Fibroblast of villous mesenchyme (primary cell): ENCODE results near the gene PID1. TPM values are rescaled to one million over a fixed set of nuclear protein-coding genes. Genes with fewer than 3 reads are reported as not detected.
"Not testable (repeated sequence)": the region's sequence is repeated elsewhere in the genome, so short reads cannot be mapped to it uniquely, and the experiment has no call there.

Experiments used
- DNase-seq: peaks from one replicate; pipeline ENCODE4 v3.0.0-alpha.2; 2010; ENCODE audit warnings: low read depth
- H3K4me3 ChIP-seq: 2 replicates; pipeline ENCODE4 v1.5.1; 2011; ENCODE audit warnings: low read depth, mild to moderate bottlenecking, low read length
- CTCF ChIP-seq: IDR thresholded peaks from 2 replicates; pipeline ENCODE4 v1.5.1; 2012; ENCODE audit warnings: low read depth, mild to moderate bottlenecking, low read length; ENCODE audit not compliant: insufficient read depth
- total RNA-seq: library from RNA; depleted of rRNA; stranded (reverse); fragments of >200 nt; gene quantifications from 2 replicates; pipeline ENCODE4 v1.2.3, GENCODE V29; 2012

PID1 gene
- total RNA-seq, 1 donor: 12.1 TPM

GRCh38 chr2:229195346-229195947 lies 75.6 kb downstream of the PID1 start:
- DNase-seq: no peak
- TF ChIP-seq CTCF: no peak

GRCh38 chr2:229193281-229193680 lies 77.8 kb downstream of the PID1 start:
- no peak for TF ChIP-seq CTCF
- no peak for DNase-seq
- H3K4me3 ChIP-seq: no peak overlapping the region

More at GRCh38 chr2:229195346-229195947, 75.6 kb downstream of the PID1 start:
- no peak overlapping the region for H3K4me3 ChIP-seq

GRCh38 chr2:229191413-229191812 lies 79.7 kb downstream of the PID1 start:
- no peak for TF ChIP-seq CTCF
- DNase-seq: no peak
- no peak overlapping the region for H3K4me3 ChIP-seq

- not testable (repeated sequence) for DNase-seq, H3K4me3 ChIP-seq
Observed at GRCh38 chr2:229187123-229187522, 84.0 kb downstream of the PID1 start.

- no peak overlapping the region for H3K4me3 ChIP-seq
- no peak for TF ChIP-seq CTCF
- no peak for DNase-seq
Observed at GRCh38 chr2:229181641-229182040, 89.4 kb downstream of the PID1 start.

GRCh38 chr2:229180658-229181057 lies 90.4 kb downstream of the PID1 start:
- H3K4me3 ChIP-seq: no peak overlapping the region
- DNase-seq: no peak
- no peak for TF ChIP-seq CTCF

GRCh38 chr2:229179628-229180027 lies 91.5 kb downstream of the PID1 start:
- DNase-seq: peak; percentile 43
- H3K4me3 ChIP-seq: no peak overlapping the region
- no peak for TF ChIP-seq CTCF

GRCh38 chr2:229178706-229179105 lies 92.4 kb downstream of the PID1 start:
- DNase-seq: no peak
- no peak for TF ChIP-seq CTCF
- no peak overlapping the region for H3K4me3 ChIP-seq
